ENCODE measurements around the gene RORB. TPM values are rescaled to one million over a fixed set of nuclear protein-coding genes. Genes with fewer than 3 reads are reported as not detected.
"Not testable (repeated sequence)": the region's sequence is repeated elsewhere in the genome, so short reads cannot be mapped to it uniquely, and the experiment has no call there.

Gene RORB
- total RNA-seq, 1 donor: 0.10 TPM

GRCh38 chr9:74499770-74500583 is 2.8 kb downstream of the RORB start:
- Histone ChIP-seq H3K4me3 (ENCODE audit: low read length) (no peak overlapping the region), H3K9me3 (ENCODE audit: low read depth, low read length) (no peaks in the 10 kb centered on the region), H3K4me1 (ENCODE audit: insufficient read depth, low read length) (peaks cover 20% of the 10 kb centered on the region), H3K27me3 (ENCODE audit: insufficient read depth, low read length) (peaks cover 77% of the 10 kb centered on the region)

GRCh38 chr9:74500584-74500924 is 3.4 kb downstream of the RORB start:
- peaks cover 77% of the 10 kb centered on the region for H3K27me3 ChIP-seq (ENCODE audit: insufficient read depth, low read length)
- H3K4me3 ChIP-seq (ENCODE audit: low read length): no peak overlapping the region
- H3K9me3 ChIP-seq (ENCODE audit: low read depth, low read length): no peaks in the 10 kb centered on the region
- H3K4me1 ChIP-seq (ENCODE audit: insufficient read depth, low read length): peaks cover 20% of the 10 kb centered on the region

- Histone ChIP-seq H3K4me1 (ENCODE audit: insufficient read depth, low read length) (peaks cover 19% of the 10 kb centered on the region), H3K4me3 (ENCODE audit: low read length) (no peak overlapping the region), H3K9me3 (ENCODE audit: low read depth, low read length) (no peaks in the 10 kb centered on the region), H3K27me3 (ENCODE audit: insufficient read depth, low read length) (peaks cover 68% of the 10 kb centered on the region)
Observed at GRCh38 chr9:74501570-74501969, 4.4 kb downstream of the RORB start.

DNA sequence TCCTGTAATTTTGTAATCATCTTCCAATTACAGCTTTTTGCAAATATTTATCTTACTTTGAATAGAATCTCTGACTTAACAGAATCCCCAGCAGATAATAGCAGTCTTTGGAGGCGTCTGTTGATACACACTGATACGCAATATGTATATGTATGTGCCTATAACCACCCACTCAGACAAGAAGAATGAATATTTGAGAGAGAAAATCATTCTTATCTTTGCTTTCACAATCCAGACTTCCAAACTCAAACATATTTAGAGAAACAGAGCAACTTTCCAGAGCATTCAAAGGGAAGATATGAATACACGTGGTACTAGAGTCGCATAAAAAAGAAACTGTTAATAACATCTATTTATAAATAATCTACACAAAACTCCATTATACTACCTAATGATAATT is 6.1 kb downstream of the RORB start:
- no peak overlapping the region for H3K4me3 ChIP-seq (ENCODE audit: low read length)
- H3K27me3 ChIP-seq (ENCODE audit: insufficient read depth, low read length): peaks cover 53% of the 10 kb centered on the region
- H3K9me3 ChIP-seq (ENCODE audit: low read depth, low read length): no peaks in the 10 kb centered on the region
- peaks cover 11% of the 10 kb centered on the region for H3K4me1 ChIP-seq (ENCODE audit: insufficient read depth, low read length)

DNA sequence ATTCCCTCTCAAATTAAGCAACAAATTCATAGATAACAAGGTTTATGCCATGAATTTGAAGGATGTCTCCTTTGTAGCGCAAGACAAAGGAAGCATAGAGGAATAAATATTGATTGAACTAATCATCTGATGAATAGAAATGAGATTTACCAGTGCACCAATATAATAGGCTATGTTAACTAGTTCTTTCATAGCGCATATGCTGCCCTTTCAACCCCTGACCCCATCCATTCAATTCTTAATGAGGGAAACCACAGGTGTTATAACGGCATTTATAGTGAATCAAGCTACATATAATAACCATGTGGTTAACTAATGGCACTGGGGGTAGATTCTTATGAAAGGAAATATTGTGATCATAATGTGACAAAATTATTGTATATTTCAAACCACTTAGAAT is 6.5 kb downstream of the RORB start:
- H3K4me1 ChIP-seq (ENCODE audit: insufficient read depth, low read length): peaks cover 7% of the 10 kb centered on the region
- H3K4me3 ChIP-seq (ENCODE audit: low read length): no peak overlapping the region
- no peaks in the 10 kb centered on the region for H3K9me3 ChIP-seq (ENCODE audit: low read depth, low read length)
- H3K27me3 ChIP-seq (ENCODE audit: insufficient read depth, low read length): peaks cover 49% of the 10 kb centered on the region

- Histone ChIP-seq H3K4me3 (ENCODE audit: low read length) (no peak overlapping the region), H3K27me3 (ENCODE audit: insufficient read depth, low read length) (no peaks in the 10 kb centered on the region), H3K4me1 (ENCODE audit: insufficient read depth, low read length) (no peaks in the 10 kb centered on the region), H3K9me3 (ENCODE audit: low read depth, low read length) (no peaks in the 10 kb centered on the region)
Observed at GRCh38 chr9:74511333-74511732, 14.2 kb downstream of the RORB start.

DNA sequence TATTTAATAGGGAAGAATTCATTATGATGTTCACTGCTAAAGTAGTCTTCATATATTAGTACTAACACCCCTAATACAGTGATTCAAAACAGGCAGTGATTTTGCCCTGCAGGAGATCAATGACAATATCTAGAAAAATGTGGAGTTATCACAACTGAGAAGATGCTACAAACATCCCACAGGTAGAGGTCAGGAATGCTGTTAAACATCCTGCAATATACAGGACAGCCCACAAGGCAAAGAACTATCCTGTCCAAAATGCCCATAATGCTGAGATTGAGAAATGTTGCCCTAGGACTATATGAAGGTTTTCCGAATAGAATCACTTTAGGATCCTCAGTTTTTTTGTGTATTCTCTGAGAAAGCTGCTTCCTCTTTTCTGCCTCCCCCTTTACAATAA is 15.3 kb downstream of the RORB start:
- H3K27me3 ChIP-seq (ENCODE audit: insufficient read depth, low read length): no peaks in the 10 kb centered on the region

GRCh38 chr9:74513221-74513620 is 16.1 kb downstream of the RORB start:
- Histone ChIP-seq H3K4me1 (ENCODE audit: insufficient read depth, low read length) (no peaks in the 10 kb centered on the region), H3K9me3 (ENCODE audit: low read depth, low read length) (no peaks in the 10 kb centered on the region), H3K27me3 (ENCODE audit: insufficient read depth, low read length) (no peaks in the 10 kb centered on the region), H3K4me3 (ENCODE audit: low read length) (no peak overlapping the region)

More for the DNA sequence above, 15.3 kb downstream of the RORB start:
- Histone ChIP-seq H3K4me1 (ENCODE audit: insufficient read depth, low read length) (no peaks in the 10 kb centered on the region), H3K9me3 (ENCODE audit: low read depth, low read length) (no peaks in the 10 kb centered on the region), H3K4me3 (ENCODE audit: low read length) (no peak overlapping the region)

GRCh38 chr9:74517188-74517587 is 20.1 kb downstream of the RORB start:
- H3K27me3 ChIP-seq (ENCODE audit: insufficient read depth, low read length): peaks cover 2% of the 10 kb centered on the region
- H3K4me3 ChIP-seq (ENCODE audit: low read length): no peak overlapping the region
- H3K4me1 ChIP-seq (ENCODE audit: insufficient read depth, low read length): no peaks in the 10 kb centered on the region
- no peaks in the 10 kb centered on the region for H3K9me3 ChIP-seq (ENCODE audit: low read depth, low read length)

- H3K9me3 ChIP-seq (ENCODE audit: low read depth, low read length): no peaks in the 10 kb centered on the region
- H3K4me1 ChIP-seq (ENCODE audit: insufficient read depth, low read length): no peaks in the 10 kb centered on the region
- H3K4me3 ChIP-seq (ENCODE audit: low read length): no peak overlapping the region
- peaks cover 2% of the 10 kb centered on the region for H3K27me3 ChIP-seq (ENCODE audit: insufficient read depth, low read length)
Observed at GRCh38 chr9:74519419-74519818, 22.3 kb downstream of the RORB start.

DNA sequence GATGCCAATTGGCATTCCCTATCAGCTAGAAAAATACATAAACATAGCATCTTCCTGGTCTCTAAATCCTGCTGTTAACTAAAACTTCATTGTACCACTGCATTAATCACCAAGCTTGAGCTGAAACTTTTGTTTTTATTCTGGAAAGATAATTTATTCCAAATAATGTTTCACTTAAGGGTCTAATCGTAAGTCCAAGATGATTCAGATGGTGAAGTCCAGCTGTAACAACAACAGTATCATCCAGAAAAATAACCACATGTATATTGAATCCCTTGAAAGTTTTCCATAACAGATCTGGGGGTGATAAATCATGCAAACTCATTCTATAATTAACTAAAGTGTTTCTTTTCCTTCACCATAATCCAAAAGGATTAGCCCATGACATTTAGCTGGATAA is 23.9 kb downstream of the RORB start:
- Histone ChIP-seq H3K4me3 (ENCODE audit: low read length) (no peak overlapping the region), H3K27me3 (ENCODE audit: insufficient read depth, low read length) (peaks cover 2% of the 10 kb centered on the region), H3K4me1 (ENCODE audit: insufficient read depth, low read length) (no peaks in the 10 kb centered on the region), H3K9me3 (ENCODE audit: low read depth, low read length) (no peaks in the 10 kb centered on the region)

GRCh38 chr9:74524289-74524688 is 27.2 kb downstream of the RORB start:
- Histone ChIP-seq H3K9me3 (ENCODE audit: low read depth, low read length) (no peaks in the 10 kb centered on the region), H3K4me3 (ENCODE audit: low read length) (no peak overlapping the region), H3K4me1 (ENCODE audit: insufficient read depth, low read length) (no peaks in the 10 kb centered on the region), H3K27me3 (ENCODE audit: insufficient read depth, low read length) (peaks cover 2% of the 10 kb centered on the region)

- H3K4me1 ChIP-seq (ENCODE audit: insufficient read depth, low read length): no peaks in the 10 kb centered on the region
- H3K27me3 ChIP-seq (ENCODE audit: insufficient read depth, low read length): peaks cover 2% of the 10 kb centered on the region
- H3K4me3 ChIP-seq (ENCODE audit: low read length): no peak overlapping the region
- H3K9me3 ChIP-seq (ENCODE audit: low read depth, low read length): no peaks in the 10 kb centered on the region
Observed at GRCh38 chr9:74526215-74526614, 29.1 kb downstream of the RORB start.

DNA sequence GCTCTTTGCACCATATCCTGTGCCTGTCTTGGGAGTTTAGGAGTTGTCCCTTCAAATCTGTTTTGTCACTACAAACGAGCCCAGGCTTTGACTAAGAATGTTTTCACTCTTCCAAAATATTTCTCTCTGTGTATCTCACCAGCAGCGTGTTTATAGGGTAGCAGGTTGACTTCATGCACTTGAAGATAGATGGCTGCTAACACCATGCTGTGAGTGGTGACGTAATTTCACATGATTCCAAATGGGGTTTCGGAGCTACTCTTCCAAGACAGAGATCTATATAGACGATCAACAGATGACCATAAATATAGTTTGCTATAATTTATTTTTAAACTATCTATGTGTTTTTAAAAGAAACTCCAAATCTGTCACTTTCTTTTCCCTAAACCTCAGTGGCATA is 30.6 kb downstream of the RORB start:
- Histone ChIP-seq H3K4me1 (ENCODE audit: insufficient read depth, low read length) (no peaks in the 10 kb centered on the region), H3K9me3 (ENCODE audit: low read depth, low read length) (no peaks in the 10 kb centered on the region), H3K27me3 (ENCODE audit: insufficient read depth, low read length) (no peaks in the 10 kb centered on the region), H3K4me3 (ENCODE audit: low read length) (no peak overlapping the region)

DNA sequence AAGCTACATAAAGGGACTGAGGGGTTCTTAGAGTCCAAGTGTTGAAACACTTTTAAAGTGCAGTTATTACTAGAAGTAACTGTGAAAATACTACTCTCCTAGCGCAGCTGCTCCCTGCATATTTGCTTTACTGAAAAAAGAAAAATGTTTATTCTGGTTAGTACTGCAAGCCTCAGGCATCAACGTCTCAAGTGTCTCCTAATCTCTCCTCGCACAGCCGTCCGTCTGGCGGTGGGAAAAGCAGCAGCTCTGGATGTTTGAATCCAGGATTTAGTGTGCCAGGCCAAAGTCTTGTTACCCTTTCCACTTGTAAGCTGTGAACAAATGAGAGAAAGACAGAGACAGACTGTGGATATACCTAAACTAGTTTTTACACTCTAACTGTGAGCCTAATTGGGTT is 31.1 kb downstream of the RORB start:
- Histone ChIP-seq H3K4me3 (ENCODE audit: low read length) (no peak overlapping the region), H3K27me3 (ENCODE audit: insufficient read depth, low read length) (no peaks in the 10 kb centered on the region), H3K9me3 (ENCODE audit: low read depth, low read length) (no peaks in the 10 kb centered on the region), H3K4me1 (ENCODE audit: insufficient read depth, low read length) (no peaks in the 10 kb centered on the region)

DNA sequence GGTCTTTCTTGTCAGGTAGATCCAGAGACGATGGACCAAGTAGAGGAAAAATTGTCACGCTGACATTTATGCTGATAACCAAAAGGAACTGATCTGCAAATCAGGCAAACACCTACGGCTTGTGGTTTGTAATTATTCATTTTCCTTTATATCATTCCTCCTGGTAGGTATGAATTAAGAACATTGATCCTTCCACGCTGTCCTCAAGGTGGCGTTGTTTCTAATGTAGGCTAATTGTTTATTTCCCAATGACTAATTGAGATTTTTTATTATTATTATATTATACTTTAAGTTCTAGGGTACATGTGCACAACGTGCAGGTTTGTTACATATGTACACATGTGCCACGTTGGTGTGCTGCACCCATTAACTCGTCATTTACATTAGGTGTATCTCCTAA is 33.3 kb downstream of the RORB start:
- H3K27me3 ChIP-seq (ENCODE audit: insufficient read depth, low read length); H3K4me1 ChIP-seq (ENCODE audit: insufficient read depth, low read length); H3K9me3 ChIP-seq (ENCODE audit: low read depth, low read length); H3K4me3 ChIP-seq (ENCODE audit: low read length): not testable (repeated sequence)
